GM20000 (cell line): ENCODE data around the gene AGTPBP1.
A peak's percentile ranks its signal among the peaks of the same experiment; 100 is the strongest.
"Not testable (repeated sequence)": the region's sequence is repeated elsewhere in the genome, so short reads cannot be mapped to it uniquely, and the experiment has no call there.

Experiments used
- DNase-seq: peaks from one replicate; pipeline ENCODE4 v3.0.0; 2012; ENCODE audit warnings: low spot score
- CTCF ChIP-seq: IDR thresholded peaks from 2 replicates; pipeline ENCODE4 v1.5.1; 2012; ENCODE audit warnings: mild to moderate bottlenecking, control low read depth; ENCODE audit errors: extremely low read depth, missing control alignments

AGTPBP1 gene

GRCh38 chr9:85727500-85727899 lies 14.3 kb downstream of the AGTPBP1 start:
- DNase-seq, result no peak
- no peak for TF ChIP-seq CTCF

GRCh38 chr9:85726737-85727136 lies 15.0 kb downstream of the AGTPBP1 start:
- no peak for TF ChIP-seq CTCF
- DNase-seq, result no peak

DNA sequence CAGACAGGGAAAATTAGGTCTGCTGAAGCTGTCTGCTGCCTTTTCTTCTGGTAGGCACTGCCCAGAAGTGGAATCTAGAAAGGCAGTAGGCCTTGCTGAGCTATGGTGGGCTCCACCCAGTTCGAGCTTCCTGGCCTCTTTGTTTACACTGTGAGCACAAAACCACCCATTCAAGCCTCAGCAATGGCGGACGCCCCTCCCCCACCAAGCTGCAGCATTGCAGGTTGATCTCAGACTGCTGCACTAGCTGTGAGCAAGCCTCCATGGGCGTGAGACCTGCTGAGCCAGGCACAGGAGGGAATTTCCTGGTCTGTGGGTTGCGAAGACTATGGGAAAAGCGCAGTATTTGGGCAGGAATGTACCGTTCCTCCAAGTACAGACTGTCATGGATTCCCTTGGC lies 18.5 kb downstream of the AGTPBP1 start:
- TF ChIP-seq CTCF, result no peak
- no peak for DNase-seq

DNA sequence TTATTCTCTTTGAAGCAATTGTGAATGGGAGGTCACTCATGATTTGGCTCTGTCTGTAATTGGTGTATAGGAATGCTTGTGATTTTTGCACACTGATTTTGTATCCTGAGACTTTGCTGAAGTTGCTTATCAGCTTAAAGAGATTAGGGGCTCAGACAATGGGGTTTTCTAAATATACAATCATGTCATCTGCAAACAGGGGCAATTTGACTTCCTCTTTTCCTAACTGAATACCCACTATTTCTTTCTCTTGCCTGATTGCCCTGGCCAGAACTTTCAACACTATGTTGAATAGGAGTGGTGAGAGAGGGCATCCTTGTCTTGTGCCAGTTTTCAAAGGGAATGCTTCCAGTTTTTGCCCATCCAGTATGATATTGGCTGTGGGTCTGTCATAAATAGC lies 22.3 kb downstream of the AGTPBP1 start:
- DNase-seq, result not testable (repeated sequence)

DNA sequence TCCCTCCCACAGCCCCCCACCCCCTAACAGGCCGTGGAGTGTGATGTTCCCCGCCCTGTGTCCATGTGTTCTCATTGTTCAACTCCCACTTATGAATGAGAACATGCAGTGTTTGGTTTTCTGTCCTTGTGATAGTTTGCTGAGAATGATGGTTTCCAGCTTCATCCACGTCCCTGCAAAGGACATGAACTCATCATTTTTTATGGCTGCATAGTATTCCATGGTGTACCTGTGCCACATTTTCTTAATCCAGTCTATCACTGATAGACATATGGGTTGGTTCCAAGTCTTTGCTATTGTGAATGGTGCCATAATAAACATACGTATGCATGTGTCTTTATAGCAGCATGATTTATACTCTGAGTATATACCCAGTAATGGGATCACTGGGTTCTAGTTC lies 23.9 kb downstream of the AGTPBP1 start:
- DNase-seq, result not testable (repeated sequence)

DNA sequence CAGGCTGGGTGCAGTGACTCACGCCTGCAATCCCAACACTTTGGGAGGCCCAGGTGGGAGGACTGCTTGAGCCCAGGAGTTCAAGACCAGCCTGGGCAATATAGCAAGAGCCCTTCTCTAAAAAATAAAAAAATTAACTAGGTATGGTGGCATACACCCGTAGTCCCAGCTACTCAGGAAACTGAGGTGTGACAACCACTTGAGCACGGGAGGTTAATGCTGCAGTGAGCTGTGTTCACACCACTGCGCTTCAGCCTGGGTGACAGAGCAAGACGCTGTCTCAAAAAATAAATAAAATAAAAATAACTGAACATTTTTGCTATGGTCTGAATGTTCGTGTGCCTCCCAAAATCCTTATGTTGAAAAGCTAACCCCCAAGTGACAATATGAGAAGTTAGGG lies 24.5 kb downstream of the AGTPBP1 start:
- TF ChIP-seq CTCF, result no peak
- DNase-seq, result no peak

DNA sequence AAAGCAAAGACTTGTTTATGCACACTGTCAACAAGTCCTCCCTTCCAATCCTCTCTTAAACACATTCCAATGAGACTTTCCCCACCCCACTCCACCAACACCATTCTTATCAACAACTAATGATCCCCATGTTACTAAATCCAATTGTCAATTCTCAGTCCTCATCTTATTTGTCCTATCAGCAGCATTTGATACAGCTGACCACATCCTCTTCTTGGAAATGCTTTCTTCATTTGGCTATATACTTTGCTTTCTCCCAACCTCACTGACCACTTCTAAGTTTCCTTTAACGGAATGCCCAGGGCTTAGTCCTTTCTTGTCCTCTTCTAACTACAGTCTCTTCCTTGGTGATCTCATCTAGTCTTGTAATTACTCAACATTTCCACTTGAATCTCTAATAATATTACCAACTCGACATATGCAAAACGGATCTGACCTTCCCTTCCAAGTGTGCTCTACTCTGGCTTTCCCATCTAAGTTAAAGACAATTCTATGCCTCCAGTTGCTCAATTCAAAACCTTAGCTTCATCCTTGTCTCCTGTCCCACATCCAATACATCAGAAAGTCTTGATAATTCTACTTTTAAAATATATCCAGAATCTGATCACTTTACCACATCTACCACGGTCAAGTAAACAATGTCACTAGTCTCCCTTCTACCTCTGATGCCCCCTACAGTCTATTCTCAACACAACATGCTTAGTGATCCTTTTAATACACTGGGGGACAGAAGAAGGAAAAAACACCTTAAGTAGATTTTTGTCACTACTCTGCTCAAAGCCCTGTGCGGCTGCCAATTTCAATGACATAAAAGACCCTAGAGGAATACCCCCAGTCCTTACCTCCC lies 25.5 kb downstream of the AGTPBP1 start:
- TF ChIP-seq CTCF, result peak; percentile 5
- DNase-seq, result peak; percentile 36

DNA sequence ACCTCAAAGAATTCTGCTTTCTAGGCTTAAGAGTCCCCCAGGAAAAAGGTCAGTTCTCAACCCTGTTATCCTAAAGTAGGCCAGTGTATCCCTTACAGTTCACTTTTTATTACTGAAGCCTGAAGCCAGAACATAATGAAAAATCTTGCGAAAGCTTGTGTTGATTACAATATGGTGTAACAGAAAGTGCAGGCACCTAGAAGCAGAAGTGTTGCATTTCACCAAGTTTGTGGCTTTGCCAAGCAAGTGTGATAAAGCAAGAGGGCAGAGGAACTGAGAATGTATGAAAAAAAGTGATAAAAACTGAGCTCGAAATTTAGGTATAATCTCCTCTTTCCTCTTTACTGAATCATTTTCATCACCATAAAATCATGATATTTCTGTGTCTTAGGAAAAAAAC lies 26.2 kb downstream of the AGTPBP1 start:
- DNase-seq, result no peak
- TF ChIP-seq CTCF, result no peak

DNA sequence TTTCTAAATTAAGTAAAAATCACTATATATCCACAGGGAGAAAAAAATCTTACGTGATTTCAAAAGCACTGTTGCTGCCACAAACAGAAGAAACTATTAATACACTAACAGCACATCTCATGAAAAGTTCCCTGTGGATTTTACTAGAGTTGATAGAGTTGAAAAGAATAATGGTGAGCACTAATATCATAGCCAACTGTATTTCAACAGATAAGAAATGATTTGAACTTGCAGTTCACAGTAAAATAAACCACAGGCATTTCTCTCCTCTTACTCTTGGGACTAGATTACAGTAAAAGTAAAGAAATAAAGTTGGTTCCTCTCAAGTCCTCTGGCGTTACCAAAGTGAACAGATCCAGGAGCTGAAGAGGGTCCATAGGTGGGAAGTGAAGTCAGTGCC lies 27.9 kb downstream of the AGTPBP1 start:
- TF ChIP-seq CTCF, result no peak
- no peak for DNase-seq
